Pons (tissue), 1 donor: Measurements from ENCODE around the gene AZIN2.
"Not testable (repeated sequence)": the region's sequence is repeated elsewhere in the genome, so short reads cannot be mapped to it uniquely, and the experiment has no call there.

Source experiments
- DNase-seq: peaks from one replicate; pipeline ENCODE4 v3.0.0-alpha.2; 2016; ENCODE audit warnings: low spot score

Gene AZIN2

DNA sequence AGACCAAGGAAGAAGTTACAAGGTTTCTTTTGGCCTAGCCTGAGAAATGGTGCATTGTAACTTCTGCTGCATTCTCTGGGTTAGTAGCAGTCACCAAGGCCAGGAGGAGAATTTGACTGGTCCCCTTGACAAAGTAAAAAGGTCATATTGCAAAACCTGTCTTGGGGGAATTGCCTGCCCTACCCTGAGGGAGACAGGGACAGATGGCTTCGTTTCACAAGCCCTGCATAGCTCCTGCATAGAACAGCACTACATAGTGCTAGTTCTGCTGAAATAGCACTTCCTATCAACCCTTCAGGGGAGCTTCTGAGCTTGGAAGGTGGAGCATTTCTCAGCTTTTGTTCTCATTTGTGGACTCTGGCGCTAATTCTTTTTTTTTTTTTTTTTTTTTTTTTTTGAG, 23.9 kb upstream of the AZIN2 start:
- DNase-seq = no peak

DNA sequence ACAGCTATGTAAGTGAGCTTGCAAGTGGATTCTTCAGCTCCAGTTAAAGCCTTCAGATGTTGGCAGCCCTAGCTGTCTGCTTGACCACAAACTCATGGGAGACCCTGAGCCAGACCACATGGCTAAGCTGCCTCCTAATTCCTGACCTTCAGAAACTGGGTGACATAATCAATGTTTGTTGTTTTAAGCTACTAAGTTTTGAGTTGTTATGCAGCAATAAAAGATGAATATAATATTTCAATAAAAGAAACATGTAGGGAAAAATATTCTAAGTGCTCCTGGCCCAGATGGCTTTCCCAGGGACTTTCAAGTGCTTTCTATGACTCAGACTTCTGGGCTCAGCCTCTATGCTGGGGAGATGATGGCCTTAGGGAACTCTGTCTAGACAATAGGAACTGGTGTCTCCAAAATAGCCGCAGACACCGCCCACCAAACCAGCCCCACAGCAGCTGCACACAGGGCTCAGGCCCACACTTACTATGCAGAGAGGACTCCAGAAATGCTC, 20.3 kb upstream of the AZIN2 start:
- peak; percentile 83 for DNase-seq

DNA sequence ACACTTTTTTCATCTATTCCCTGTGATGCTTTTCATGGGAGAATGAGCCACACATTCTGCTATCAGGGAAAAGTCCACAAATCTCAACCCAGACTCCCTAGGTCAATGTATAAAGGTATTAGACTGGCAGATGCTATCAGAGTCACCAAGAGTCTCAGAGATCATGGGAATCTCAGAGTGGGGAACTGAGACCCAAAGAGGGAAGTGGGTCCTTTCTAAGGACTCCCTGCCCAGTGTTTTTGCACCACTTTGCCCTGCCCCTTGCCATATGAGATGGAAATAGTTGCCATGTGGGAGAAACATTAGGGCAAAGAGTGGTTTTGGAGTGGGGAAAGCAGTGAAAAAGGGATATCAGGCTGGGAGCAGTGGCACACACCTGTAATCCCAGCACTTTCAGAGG, 19.1 kb upstream of the AZIN2 start:
- DNase-seq = peak; percentile 72

DNA sequence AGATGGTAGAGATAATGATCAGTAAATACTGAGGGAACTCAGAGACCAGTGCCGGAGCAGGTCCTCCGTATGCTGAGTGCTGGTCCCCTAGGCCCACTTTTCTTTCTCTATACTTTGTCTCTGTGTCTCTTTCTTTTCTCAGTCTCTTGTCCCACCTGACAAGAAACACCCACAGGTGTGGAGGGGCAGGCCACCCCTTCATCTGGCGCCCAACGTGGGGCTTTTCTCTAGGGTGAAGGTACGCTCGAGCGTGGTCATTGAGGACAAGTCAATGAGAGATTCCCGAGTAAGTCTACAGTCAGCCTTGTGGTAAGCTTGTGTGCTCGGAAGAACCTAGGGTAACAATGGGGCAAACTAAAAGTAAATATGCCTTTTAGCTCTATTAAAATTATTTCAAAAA, 16.7 kb upstream of the AZIN2 start:
- not testable (repeated sequence) for DNase-seq

DNA sequence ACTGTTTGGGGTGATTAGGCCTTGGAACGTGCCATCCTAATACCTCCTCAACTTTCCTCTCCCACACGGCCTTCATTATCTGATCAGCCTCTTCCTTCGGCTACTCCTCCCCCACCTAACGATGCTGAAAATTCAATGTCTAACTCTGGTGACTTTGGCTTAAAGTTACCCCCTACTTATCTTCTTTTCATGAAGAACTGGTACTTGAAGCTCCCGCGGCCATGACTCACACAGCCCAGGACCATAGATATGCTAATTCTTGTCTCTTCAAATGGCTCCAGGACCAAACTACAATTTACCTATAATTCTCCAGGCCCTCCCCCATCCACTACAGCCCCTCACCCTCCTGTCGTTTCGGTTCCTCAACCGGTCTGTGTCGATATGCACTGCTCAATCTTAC, 15.7 kb upstream of the AZIN2 start:
- no peak for DNase-seq

- not testable (repeated sequence) for DNase-seq
These were observed 14.5 kb upstream of the AZIN2 start for GRCh38 chr1:33066477-33066876.

DNA sequence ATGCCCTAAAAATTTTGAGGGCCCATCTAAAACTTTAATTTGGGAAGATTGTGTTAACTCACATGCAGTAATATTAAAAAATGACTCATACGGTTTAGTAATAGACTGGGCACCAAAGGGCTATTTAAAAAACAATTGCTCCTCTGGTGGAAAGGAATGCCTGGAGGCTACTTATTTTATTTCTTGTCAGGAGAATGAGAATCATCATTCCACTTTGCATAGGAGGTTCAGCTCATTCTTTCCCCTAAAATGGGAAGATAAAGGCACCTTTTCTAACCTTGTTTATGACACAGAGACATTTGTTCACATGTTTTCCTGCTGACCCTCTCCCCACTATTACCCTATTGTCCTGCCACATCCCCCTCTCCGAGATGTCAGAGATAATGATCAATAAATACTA, 12.8 kb upstream of the AZIN2 start:
- DNase-seq = not testable (repeated sequence)

DNA sequence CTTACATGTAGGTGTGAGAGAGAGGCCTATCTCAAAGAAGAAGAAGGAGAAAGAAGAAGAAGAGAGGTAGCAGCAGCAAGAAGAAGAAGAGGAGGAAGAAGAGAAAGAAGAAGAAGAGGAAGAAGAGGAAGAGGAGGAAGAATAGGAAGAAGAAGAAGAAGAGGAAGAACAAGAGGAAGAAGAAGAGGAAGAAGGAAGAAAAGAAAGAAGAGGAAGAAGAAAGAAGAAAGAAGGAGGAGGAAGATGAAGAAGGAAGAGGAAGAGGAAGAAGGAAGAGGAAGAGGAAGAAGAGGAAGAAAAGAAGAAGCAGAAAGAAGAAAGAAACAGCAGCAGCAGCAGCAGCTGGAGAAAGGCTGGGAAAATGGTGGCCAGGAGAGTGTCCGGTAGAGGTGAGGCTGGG, 10.3 kb upstream of the AZIN2 start:
- DNase-seq = no peak

DNA sequence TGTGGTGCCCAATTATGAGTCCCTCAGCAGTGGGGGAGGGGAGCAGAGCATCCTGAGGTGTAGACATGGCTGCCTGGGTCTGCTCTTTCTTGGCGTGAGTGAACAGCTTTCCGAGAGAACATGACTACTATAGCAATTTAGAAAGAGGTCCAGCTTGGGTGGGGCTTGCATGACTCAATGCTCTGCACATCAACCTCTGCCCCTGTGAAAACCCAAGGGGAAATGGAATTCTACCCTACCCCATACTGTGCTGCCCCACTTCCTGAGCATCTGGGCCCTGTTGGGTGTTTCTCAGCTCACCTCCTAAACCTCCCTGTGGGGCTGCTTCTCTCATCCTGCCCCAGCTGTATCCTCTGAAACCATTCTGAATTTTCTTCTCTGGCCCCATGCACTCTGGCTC, 8.2 kb upstream of the AZIN2 start:
- DNase-seq = no peak

- peak; percentile 99 for DNase-seq
These were observed 6.6 kb upstream of the AZIN2 start for GRCh38 chr1:33074193-33074945.

- no peak for DNase-seq
These were observed 2.8 kb upstream of the AZIN2 start for GRCh38 chr1:33078030-33078591.

DNA sequence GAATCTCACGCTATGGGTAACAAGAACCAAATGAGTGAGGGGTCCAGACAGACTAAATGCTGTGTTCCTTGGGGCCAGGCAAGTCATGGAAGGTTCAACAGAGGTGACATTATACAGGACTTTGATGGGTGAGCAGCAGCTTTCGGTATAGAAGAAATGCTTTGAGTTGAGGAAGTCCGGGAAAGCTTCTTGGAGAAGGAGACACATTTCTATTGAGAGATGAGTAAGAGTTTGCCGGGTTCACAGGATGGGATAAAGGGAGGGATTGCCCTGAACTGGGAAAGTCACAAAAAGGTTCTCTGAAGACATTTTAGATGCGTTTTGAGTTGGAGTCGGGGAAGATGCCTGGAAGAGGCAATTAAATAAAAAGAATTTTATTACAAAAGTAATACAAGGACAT, 580 bp upstream of the AZIN2 start:
- peak; percentile 28 for DNase-seq

DNA sequence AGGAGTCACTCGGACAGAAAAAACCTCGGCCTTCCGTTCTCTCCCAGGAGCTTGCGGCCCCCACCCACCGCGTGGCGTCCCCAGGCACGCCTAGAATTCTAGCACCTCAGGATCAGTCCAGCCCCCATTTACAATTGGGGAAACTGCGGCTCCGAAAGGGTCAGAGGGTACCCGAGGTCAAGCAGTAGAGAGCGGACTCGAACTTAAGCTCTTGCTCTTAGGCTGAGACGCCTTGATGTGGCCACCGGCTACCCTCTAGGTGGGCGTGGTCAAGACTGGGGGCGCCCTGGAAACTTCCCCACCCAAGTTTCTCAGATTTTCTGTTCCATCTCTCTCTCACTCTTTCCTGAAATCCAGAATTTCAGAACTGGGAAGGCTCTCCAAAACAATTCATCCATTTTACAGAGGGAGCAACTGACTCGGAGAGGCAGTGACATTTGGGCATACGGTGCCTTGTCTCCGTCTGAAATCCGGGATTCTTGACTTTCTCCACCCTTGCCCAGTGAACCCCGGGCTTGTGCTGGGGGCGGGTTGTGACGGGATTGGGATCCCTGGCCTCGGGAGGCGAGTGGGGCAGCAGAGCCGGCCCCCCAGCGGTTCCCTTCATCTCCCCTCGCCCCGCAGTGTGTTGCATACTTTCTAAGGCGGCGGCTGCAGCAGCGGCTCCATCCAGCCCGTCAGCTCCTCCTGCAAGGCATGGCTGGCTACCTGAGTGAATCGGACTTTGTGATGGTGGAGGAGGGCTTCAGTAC, 777 bp downstream of the AZIN2 start:
- peak; percentile 25 for DNase-seq

DNA sequence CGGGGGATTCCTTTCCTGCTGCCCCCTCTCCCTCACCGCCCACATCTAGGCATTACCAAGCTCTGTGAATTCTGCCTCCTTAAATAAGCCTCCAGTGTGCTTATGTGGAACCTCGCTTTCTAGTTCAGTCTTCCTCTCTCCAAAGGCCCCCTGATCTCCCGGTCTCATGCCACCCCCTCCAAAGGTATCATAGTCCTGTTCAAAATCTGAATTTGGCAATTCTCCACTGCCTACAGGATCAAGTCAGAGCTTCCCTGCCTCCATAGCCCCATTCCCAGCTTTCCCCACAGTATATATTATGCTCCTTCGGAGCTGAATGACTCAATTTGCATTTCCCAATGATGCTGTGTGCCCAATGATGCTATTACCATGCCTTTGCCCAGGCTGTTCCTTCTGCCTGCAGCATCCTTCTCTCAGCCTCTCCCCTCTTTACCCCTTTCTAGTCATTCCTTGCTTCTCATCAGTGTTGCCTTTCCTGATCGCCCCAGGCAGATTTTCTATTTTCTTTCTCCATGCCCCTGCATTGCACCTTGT, 1.7 kb downstream of the AZIN2 start:
- DNase-seq = no peak

DNA sequence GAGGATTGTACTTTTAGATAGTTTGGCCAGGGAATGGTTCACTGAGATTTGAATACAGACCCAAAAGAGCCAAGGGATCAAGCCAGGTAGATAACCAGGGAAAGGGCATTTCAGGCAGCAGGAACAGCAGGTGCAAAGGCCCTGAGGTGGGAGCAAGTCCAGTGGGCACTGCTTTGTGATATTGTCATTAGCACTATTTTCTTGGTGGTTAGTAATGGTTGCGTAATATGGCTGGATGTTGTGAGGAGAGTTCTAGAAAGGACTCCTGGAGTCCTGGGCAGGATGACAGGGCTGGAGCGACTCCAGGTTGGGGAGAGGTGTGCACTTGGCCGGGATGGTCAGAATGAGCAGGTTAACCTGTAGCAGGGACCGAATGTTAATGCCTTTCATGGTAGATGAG, 4.4 kb downstream of the AZIN2 start:
- DNase-seq = no peak

DNA sequence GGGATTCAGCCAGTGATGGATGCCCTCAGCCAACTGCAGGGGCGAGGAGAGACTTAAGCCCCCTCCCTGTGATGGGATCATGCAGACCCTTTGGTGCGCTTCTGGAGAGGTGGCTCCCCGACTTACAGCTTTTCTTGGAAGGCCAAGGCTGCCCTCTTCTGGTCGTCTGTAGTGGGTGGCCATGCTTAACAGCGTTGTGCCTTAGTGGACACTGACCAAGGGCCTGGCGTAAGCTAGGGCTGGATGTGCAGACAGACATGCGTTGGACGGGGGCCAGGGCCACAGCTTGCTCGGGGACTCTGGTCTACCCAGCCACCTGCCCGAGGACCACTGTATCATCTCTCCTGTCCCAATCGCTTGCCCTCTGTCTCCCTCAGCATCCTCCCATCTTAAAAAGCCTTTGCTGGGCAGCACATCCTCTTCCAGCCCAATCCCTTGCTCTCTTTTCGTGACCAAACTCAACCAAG, 5.5 kb downstream of the AZIN2 start:
- peak; percentile 94 for DNase-seq

DNA sequence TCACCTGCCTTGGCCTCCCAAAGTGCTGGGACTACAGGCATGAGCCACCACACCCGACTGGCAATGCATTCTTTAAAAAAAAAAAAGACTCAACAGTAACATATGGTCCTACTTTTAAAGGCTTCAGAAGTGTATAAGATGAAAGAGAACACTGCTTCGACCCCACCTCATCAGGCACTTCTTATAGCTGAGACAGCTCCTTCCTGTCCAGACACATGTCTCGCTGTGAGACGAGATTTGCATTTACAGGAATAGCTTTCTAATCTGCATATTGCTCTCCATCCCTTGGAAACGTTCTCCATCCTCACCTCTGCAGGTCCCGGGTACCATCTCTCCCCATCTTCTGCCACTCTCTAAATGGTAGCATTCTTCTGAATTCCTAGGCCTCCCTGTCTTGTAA, 6.7 kb downstream of the AZIN2 start:
- DNase-seq = no peak

- DNase-seq = peak; percentile 31
These were observed 7.4 kb downstream of the AZIN2 start for GRCh38 chr1:33088119-33088906.

GRCh38 chr1:33089457-33089856, 8.5 kb downstream of the AZIN2 start:
- no peak for DNase-seq

GRCh38 chr1:33092438-33092837, 11.5 kb downstream of the AZIN2 start:
- DNase-seq = no peak

GRCh38 chr1:33093004-33093403, 12.1 kb downstream of the AZIN2 start:
- no peak for DNase-seq

DNA sequence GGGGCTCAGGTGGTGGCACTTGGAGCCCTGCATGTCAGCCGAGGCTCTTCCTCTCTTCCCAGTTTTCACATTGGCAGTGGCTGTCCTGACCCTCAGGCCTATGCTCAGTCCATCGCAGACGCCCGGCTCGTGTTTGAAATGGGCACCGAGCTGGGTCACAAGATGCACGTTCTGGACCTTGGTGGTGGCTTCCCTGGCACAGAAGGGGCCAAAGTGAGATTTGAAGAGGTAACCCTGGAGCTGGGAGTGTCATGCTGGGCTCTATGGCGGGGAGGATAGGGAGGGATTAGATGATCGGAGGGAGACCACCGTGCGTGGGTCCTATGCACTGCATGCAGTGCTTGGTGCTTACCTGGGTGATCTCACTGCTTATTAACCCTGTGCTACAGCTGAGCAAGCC, 13.5 kb downstream of the AZIN2 start:
- DNase-seq = no peak
